T-helper 1 cell treated with Interleukin-12 subunit alpha and Interleukin-12 subunit beta and Interleukin-4 antibody, amounts not matched to agents 30 μg/mL and 1 μg/mL, for 36 hours (primary cell): ENCODE data around the gene PCSK6.
"Not testable (repeated sequence)": the region's sequence is repeated elsewhere in the genome, so short reads cannot be mapped to it uniquely, and the experiment has no call there.

ENCODE experiments used
- H3K27ac Mint-ChIP-seq: one replicate; pipeline ENCODE4 v1.8.0; 2021; ENCODE audit warnings: mild to moderate bottlenecking, mixed read lengths
- H3K27me3 Mint-ChIP-seq: one replicate; pipeline ENCODE4 v1.8.0; 2021; ENCODE audit warnings: low read depth, mixed read lengths
- H3K36me3 Mint-ChIP-seq: one replicate; pipeline ENCODE4 v1.8.0; 2021; ENCODE audit warnings: low read depth, mixed read lengths
- H3K4me1 Mint-ChIP-seq: one replicate; pipeline ENCODE4 v1.8.0; 2021; ENCODE audit warnings: low read depth, mixed read lengths
- H3K4me3 Mint-ChIP-seq: one replicate; pipeline ENCODE4 v1.8.0; 2021; ENCODE audit warnings: mild to moderate bottlenecking, moderate library complexity, mixed read lengths
- H3K9me3 Mint-ChIP-seq: one replicate; pipeline ENCODE4 v1.8.0; 2021; ENCODE audit warnings: mixed read lengths

The PCSK6 gene

DNA sequence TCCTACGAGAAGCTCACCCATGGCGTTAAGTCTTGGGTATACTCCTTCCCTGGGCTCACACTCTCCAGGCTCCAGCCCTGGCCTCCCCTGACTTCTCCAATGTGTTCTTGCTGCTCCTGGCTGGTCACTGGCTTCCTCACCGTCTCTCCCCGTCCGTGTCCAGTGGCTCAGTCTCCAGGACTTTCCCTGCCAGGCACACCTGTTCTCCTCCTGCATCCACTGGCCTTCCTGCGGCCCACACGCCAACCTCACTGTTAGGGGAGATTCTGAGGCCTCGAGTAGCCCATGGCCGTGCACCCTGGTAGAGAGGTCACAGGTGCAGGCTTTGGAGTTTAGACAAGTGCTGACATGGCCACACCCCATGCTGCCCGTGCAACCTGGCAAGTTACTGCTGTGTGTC, 102.5 kb downstream of the PCSK6 start:
- Mint-ChIP-seq H3K27ac (no peak overlapping the region), H3K27me3 (no peaks in the 10 kb centered on the region), H3K4me3 (no peak overlapping the region), H3K36me3 (no peaks in the 10 kb centered on the region), H3K4me1 (no peaks in the 10 kb centered on the region), H3K9me3 (no peaks in the 10 kb centered on the region)

DNA sequence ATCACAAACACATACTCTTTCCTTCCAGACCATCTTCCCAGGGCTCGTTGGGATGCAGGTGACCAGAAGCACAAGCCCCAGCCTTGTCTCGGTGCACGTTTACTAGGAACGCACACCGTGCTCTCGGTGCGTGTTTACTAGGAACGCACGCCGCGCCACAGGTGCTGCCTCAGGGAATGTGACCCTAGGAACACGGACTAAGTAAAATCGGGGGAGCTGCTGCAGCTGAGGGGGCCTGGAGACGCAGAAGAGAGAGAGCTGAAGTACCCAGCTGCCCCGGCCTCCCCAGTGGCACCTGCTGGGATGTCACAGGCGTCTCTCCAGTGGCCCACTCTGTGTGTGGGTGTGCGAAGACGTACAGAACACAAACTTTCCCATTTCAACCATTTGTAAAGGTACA, 103.5 kb downstream of the PCSK6 start:
- Mint-ChIP-seq H3K27ac (no peak overlapping the region), H3K9me3 (no peaks in the 10 kb centered on the region), H3K27me3 (no peaks in the 10 kb centered on the region), H3K4me3 (no peak overlapping the region), H3K4me1 (no peaks in the 10 kb centered on the region), H3K36me3 (no peaks in the 10 kb centered on the region)

DNA sequence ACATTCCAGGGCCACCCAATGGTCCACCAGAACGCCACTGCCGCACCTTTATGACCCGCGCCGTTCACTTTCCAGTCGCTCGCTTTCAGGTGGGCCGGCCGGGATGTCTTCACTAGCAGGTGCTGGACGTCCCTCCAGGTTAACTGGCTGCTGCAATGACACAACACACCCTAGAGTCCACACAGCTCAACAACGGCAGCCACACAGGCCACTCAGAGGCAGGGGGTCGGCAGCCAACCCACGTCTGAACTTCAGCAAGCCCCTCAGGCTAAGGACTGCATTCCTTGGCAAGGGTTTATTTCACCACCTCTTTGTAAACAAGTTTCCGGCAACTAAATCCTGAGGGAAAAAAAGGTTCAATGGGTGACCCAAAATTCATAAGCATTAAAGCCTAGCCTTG, 105.2 kb downstream of the PCSK6 start:
- Mint-ChIP-seq H3K9me3 (no peaks in the 10 kb centered on the region), H3K27me3 (no peaks in the 10 kb centered on the region), H3K4me3 (no peak overlapping the region), H3K36me3 (no peaks in the 10 kb centered on the region), H3K4me1 (no peaks in the 10 kb centered on the region), H3K27ac (no peak overlapping the region)

DNA sequence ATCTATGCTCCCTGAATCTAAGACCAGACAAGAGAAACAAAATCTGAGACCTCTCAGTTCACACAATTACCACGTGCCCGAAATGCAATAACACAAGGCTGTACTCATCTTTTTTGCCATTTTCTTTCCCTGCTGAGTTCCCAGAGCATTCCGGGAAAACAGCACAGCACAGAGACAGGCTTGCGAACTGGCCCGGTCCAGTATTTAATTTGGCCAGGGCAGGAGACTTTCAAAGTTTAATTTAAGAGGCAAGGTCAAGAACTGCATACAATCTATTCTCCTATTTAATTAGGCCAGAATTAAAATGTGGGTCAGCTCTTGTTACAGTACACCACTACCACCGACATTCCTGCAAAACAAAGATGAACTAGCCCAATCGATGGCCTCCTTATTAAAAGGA, 107.0 kb downstream of the PCSK6 start:
- H3K4me3 Mint-ChIP-seq: no peak overlapping the region
- H3K9me3 Mint-ChIP-seq: no peaks in the 10 kb centered on the region
- no peaks in the 10 kb centered on the region for H3K36me3 Mint-ChIP-seq
- no peaks in the 10 kb centered on the region for H3K27me3 Mint-ChIP-seq
- no peaks in the 10 kb centered on the region for H3K4me1 Mint-ChIP-seq
- no peak overlapping the region for H3K27ac Mint-ChIP-seq

DNA sequence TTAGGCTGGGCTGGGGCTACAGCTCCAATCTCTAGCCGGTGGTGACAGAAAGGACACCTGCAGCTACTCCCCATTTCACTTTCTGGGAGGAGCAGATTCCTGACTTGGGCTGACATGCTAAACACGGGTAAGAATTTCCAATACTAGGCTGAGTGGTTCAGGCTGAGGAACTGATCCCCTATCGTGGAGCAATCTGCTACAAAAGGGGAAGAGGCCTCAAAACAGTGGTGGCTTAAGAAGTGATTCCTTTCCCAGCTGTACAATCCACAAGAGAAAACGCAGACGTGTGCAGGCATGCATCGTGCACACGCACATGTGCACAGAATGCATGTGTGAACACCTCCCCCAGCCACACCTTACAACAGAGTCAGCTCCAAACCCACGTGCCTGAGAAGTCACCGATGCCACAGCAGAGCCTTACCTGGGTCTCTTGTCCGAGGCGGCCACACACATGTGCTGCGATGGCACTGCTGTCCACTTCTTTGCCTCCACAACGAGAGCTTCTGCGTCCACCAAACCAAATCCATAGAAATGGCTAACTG, 107.8 kb downstream of the PCSK6 start:
- H3K36me3 Mint-ChIP-seq: no peaks in the 10 kb centered on the region
- no peaks in the 10 kb centered on the region for H3K9me3 Mint-ChIP-seq
- H3K4me1 Mint-ChIP-seq: no peaks in the 10 kb centered on the region
- no peaks in the 10 kb centered on the region for H3K27me3 Mint-ChIP-seq
- no peak overlapping the region for H3K4me3 Mint-ChIP-seq
- no peak overlapping the region for H3K27ac Mint-ChIP-seq

DNA sequence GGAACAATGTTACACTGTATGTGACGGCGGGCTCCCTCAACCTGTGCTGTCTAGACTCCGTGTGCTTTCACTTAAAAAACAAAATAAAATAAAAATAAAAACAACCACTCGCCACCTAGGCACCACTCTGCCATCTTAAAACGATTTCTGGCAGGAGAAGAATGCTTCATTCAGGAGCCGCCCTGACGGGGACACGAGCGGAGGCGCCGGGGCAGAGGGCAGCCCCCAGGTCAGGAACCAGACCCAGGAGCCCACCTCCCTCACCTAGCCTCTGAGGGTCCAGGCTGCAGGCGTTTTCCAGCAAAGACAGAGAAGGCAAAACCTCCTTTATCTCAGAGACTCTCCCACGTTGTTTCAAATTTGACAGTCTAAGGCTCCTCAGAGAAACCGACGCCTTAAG, 109.4 kb downstream of the PCSK6 start:
- Mint-ChIP-seq H3K27me3 (no peaks in the 10 kb centered on the region), H3K27ac (no peak overlapping the region), H3K4me1 (no peaks in the 10 kb centered on the region), H3K36me3 (no peaks in the 10 kb centered on the region), H3K4me3 (no peak overlapping the region), H3K9me3 (no peaks in the 10 kb centered on the region)

DNA sequence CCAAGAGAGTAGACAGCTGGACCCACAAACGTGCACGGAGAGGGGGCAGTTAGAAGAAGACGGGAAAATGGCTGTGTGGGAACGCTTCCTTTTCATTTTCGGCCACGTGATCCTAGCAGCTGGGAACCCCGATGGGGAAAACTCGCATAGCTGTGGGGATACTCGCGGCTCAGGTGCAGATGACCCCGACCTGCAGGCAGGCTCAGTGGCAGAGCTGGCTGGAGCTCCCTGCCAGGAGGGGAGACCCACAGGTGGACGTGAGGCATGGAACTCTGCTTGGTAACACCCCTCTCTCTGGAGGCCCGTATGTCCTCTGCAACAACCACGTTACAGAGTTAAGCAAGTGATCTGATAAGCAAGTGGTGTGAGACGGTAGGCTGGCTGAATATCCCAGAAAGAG, 109.9 kb downstream of the PCSK6 start:
- Mint-ChIP-seq H3K9me3 (no peaks in the 10 kb centered on the region), H3K27ac (no peak overlapping the region), H3K4me1 (no peaks in the 10 kb centered on the region), H3K27me3 (no peaks in the 10 kb centered on the region), H3K4me3 (no peak overlapping the region), H3K36me3 (no peaks in the 10 kb centered on the region)

DNA sequence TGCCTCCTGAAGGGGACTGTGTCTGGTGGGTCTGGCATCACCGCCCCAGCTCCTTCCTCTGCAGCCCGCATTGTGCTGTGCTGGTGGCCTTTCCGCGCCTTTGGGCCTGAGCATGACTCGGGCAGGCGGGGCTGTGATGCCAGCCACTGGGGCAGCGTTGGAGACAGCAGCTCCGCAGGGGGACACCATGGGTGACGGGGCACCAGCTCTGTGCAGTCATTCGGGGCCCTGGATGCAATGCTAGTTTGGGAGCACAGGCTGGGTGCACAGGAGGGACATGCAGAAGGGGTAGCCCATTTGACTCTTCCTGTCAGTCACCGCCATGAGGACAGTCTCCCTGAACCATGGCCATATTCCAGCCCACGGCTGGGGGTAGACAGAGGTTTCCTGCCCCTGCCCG, 110.6 kb downstream of the PCSK6 start:
- H3K4me3 Mint-ChIP-seq: no peak overlapping the region
- no peaks in the 10 kb centered on the region for H3K4me1 Mint-ChIP-seq
- peaks cover 6% of the 10 kb centered on the region for H3K27me3 Mint-ChIP-seq
- H3K27ac Mint-ChIP-seq: no peak overlapping the region
- H3K9me3 Mint-ChIP-seq: no peaks in the 10 kb centered on the region
- H3K36me3 Mint-ChIP-seq: no peaks in the 10 kb centered on the region

DNA sequence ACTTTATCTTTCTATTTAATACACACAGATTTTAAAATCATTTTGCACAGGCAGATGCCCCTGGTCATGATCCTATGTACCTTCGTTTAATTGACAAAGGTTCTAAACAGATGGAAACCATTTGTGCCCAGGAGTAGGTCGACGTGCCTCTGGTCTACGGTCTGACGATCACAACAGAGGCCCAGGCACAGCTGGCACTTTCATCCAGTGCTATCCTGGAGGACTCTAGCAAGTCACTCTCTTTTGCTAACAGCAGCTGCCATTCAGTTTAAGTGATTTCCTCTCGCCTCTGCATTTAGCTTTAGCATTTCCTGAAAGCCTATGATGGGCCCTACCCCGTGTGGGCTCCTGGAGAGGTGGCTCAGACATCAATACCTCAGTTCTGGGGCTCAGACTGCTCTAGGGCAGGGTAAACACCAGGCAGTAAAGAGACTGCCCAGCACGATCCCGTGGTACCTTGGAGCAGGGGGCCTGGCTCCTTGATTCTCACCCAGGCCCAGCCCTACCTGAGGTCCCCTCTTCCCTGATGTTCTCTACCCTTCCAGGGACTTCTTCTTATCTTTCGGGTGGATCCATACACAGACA, 111.2 kb downstream of the PCSK6 start:
- no peaks in the 10 kb centered on the region for H3K4me1 Mint-ChIP-seq
- H3K9me3 Mint-ChIP-seq: no peaks in the 10 kb centered on the region
- no peak overlapping the region for H3K27ac Mint-ChIP-seq
- H3K4me3 Mint-ChIP-seq: no peak overlapping the region
- H3K27me3 Mint-ChIP-seq: peaks cover 12% of the 10 kb centered on the region
- no peaks in the 10 kb centered on the region for H3K36me3 Mint-ChIP-seq

DNA sequence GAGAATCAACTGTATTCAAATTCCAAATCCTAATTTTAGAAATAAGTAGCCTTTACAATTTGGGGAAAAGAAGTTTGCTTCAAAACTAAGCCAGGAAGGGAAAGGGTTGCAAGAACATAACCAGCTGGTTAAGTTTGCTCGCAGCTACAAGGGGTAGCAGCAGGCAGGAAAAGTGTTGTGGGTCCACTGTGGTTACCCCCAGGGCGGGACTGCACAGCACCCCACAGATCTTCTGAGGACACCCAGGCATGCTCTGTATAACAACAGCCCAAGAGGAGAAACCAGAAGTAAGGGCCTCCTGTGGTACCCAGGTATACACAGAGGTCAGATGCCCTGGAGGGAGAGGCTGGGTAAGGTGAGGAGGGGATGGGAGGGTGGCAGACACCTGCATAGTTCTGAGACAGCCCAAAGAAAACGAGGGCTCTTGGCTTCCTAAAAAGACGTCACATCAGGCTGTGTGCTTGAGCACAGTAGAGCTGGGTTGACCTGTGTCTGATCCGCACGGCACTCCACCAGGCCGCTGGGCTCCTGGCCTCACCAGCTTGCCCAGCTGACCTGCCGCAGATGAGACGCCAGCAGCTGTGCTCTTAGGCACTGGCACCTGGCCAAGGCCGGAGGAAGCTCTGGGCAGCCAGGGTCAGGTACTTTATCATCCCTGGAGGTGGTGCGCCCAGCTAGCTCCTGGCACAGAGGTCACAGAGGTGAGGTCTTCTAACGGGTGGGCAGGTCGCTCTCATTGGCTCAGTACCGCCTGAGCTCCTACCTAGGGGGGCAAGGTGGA, 112.7 kb downstream of the PCSK6 start:
- no peak overlapping the region for H3K27ac Mint-ChIP-seq
- H3K9me3 Mint-ChIP-seq: no peaks in the 10 kb centered on the region
- no peaks in the 10 kb centered on the region for H3K36me3 Mint-ChIP-seq
- peaks cover 18% of the 10 kb centered on the region for H3K27me3 Mint-ChIP-seq
- no peak overlapping the region for H3K4me3 Mint-ChIP-seq
- H3K4me1 Mint-ChIP-seq: no peaks in the 10 kb centered on the region

DNA sequence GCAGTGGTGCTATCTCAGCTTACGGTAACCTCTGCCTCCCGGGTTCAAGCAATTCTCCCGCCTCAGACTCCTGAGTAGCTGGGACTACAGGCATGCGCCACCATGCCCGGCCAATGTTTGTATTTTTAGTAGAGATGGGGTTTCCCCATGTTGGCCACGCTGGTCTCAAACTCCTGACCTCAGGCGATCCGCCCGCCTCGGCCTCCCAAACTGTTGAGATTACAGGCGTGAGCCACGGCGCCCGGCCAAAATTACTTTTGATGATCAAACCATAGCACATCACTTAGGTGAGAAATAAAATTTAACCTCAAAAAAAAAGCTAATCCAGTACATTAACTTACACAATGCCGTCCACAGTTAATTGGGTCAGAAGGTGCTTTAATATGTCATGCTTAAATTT, 114.5 kb downstream of the PCSK6 start:
- H3K9me3 Mint-ChIP-seq, H3K4me1 Mint-ChIP-seq, H3K27ac Mint-ChIP-seq, H3K36me3 Mint-ChIP-seq, H3K4me3 Mint-ChIP-seq: not testable (repeated sequence)
- peaks cover 18% of the 10 kb centered on the region for H3K27me3 Mint-ChIP-seq

DNA sequence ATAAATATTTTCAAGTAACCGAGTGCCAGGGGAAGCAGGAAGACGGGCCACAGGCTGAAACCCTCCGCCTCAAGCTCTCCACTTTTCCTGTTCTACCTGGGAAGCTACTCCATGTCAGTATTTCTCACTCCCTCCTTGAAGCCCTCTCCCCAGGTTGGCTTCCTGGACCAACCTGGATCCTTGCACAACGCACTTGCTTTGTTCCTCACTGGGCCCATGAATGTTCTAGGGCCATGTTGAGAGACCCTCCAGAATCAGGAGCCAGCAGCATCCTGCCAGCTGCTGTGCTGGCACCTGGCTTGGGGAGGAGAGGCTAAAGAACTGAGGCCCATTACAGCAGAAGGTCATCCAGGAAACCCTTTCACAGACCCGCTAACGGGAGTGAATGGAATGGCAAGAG, 115.2 kb downstream of the PCSK6 start:
- Mint-ChIP-seq H3K4me1 (no peaks in the 10 kb centered on the region), H3K27me3 (peaks cover 18% of the 10 kb centered on the region), H3K9me3 (no peaks in the 10 kb centered on the region), H3K27ac (no peak overlapping the region), H3K36me3 (no peaks in the 10 kb centered on the region), H3K4me3 (no peak overlapping the region)

DNA sequence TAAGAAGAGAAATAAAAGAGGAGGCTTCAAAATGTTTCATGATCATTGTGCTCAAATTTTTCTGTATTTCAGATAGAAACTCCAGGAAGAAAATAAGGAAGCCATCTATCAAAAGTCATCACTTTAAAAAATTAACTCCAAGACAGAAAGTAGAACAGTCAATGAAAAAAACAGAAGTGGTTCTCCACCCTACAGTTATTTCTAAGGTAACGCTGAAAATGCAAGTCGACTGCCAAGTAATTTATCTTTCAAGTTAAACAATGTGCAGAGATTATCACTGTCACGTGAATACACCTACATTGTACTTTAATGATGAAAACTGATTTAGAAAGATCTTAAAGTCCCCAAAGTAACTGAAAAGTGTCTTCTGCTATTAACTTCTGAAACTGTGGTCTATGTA, 115.9 kb downstream of the PCSK6 start:
- H3K4me3 Mint-ChIP-seq: no peak overlapping the region
- no peak overlapping the region for H3K27ac Mint-ChIP-seq
- H3K27me3 Mint-ChIP-seq: peaks cover 18% of the 10 kb centered on the region
- no peaks in the 10 kb centered on the region for H3K4me1 Mint-ChIP-seq
- H3K9me3 Mint-ChIP-seq: no peaks in the 10 kb centered on the region
- no peaks in the 10 kb centered on the region for H3K36me3 Mint-ChIP-seq

DNA sequence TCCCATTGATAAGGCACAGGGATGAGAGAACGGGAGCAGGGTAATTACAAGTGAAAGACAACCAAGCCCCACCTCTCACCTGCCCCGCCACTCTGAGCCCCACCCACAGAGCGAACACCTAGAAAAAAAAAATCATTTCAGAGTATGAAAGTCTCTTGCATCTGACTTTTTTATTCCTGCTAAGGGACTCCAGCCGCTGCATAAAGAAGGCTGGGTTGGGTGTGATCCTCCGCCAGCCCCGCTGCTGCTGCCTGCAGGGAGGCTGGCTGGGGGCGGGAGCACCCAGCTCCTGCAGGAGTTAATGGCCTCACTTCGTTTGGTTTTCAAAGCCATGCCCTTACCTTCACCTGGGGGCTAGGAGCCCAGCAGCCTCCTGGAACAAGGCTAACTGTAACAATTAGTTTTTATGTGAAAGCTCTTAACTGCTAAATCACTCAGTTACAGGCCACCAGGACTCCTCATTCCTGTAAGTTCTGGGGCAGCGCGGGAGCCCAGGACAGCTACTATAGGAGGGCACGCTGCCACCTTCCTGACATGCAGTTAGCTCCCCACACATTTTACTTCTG, 116.5 kb downstream of the PCSK6 start:
- Mint-ChIP-seq H3K4me1 (no peaks in the 10 kb centered on the region), H3K27me3 (peaks cover 18% of the 10 kb centered on the region), H3K36me3 (no peaks in the 10 kb centered on the region), H3K4me3 (no peak overlapping the region), H3K27ac (no peak overlapping the region), H3K9me3 (no peaks in the 10 kb centered on the region)

DNA sequence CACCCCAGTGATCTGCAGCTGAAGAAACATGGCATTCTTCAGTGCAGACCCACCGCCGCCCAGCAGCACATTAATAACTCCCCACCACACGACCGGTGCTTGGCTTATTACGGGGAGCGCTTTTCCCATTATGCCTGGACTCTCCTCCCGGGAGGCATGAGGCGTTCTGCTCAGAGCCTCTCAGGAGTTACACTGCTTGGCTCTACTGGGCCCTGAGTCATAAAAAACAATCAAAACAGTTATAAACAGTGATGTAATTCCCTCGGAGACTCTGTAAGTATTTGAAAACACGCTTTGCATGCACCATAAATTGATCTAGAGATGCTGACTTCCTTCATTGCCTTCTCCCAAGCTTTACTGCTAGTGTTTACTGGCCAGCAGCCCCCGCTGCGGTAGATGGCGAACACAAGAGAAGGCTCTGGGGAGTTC, 117.3 kb downstream of the PCSK6 start:
- H3K27me3 Mint-ChIP-seq: peaks cover 18% of the 10 kb centered on the region
- no peak overlapping the region for H3K4me3 Mint-ChIP-seq
- no peaks in the 10 kb centered on the region for H3K9me3 Mint-ChIP-seq
- H3K4me1 Mint-ChIP-seq: no peaks in the 10 kb centered on the region
- H3K36me3 Mint-ChIP-seq: no peaks in the 10 kb centered on the region
- H3K27ac Mint-ChIP-seq: no peak overlapping the region
